ENCODE data around the gene MAMDC2. TPM values are rescaled to one million over a fixed set of nuclear protein-coding genes. Genes with fewer than 3 reads are reported as not detected.

Gene MAMDC2
- total RNA-seq, 6 experiments from 2014 or later: 0.22 to 1.6 (median 0.37) TPM; not detected in 1

- peak overlapping the region; percentile 8 to 97 (median 10) for H3K27ac ChIP-seq
- no peak for TF ChIP-seq CTCF (IDR thresholded peaks at IDR 0.05)
- no peak for TF ChIP-seq POLR2A (IDR thresholded peaks at IDR 0.05)
- 53% methylated on average over 4 of the region's 7 CpGs for WGBS (ENCODE audit: insufficient coverage, low coverage, low lambda C conversion rate, missing lambda C conversion rate)
- no peak for ATAC-seq
- no peaks in the 10 kb centered on the region for H3K9me3 ChIP-seq
- no peak for DNase-seq
- H3K36me3 ChIP-seq: no peaks in the 10 kb centered on the region
- no peaks in the 10 kb centered on the region for H3K27me3 ChIP-seq
- H3K4me3 ChIP-seq: peak overlapping the region in 1 of 3 donors; percentile 70
- intact Hi-C loops (cut with DNase I): no loop called here
- peaks cover 0 to 37% (median 9%) of the 10 kb centered on the region in 4 donors for H3K4me1 ChIP-seq
Observed at GRCh38 chr9:70256123-70256551, 212.5 kb downstream of the MAMDC2 start.

- Histone ChIP-seq H3K36me3 (peaks cover 0 to 3% (median 0%) of the 10 kb centered on the region in 4 donors), H3K4me3 (peak overlapping the region; percentile 70 to 93 (median 79)), H3K27me3 (no peaks in the 10 kb centered on the region), H3K4me1 (peaks cover 0 to 37% (median 9%) of the 10 kb centered on the region in 4 donors), H3K9me3 (no peaks in the 10 kb centered on the region), H3K27ac (peak overlapping the region; percentile 85 to 97 (median 97))
- intact Hi-C loops (cut with DNase I): no loop called here
- DNase-seq (no peak), ATAC-seq (peak; percentile 14 to 42 (median 30))
- TF ChIP-seq CTCF (IDR thresholded peaks at IDR 0.05) (no peak), POLR2A (IDR thresholded peaks at IDR 0.05) (no peak)
- WGBS (ENCODE audit: insufficient coverage, low coverage, low lambda C conversion rate, missing lambda C conversion rate): 24% methylated on average over 3 of the region's 3 CpGs
Observed at GRCh38 chr9:70257502-70257901, 213.9 kb downstream of the MAMDC2 start.

- TF ChIP-seq POLR2A (IDR thresholded peaks at IDR 0.05) (no peak), CTCF (IDR thresholded peaks at IDR 0.05) (no peak)
- ATAC-seq (peak; percentile 71 to 86 (median 76)), DNase-seq (peak; percentile 73 to 88 (median 86))
- Histone ChIP-seq H3K27me3 (no peaks in the 10 kb centered on the region), H3K4me3 (peak overlapping the region; percentile 70 to 93 (median 79)), H3K36me3 (peaks cover 0 to 3% (median 0%) of the 10 kb centered on the region in 4 donors), H3K4me1 (peaks cover 0 to 37% (median 9%) of the 10 kb centered on the region in 4 donors), H3K9me3 (no peaks in the 10 kb centered on the region), H3K27ac (peak overlapping the region; percentile 85 to 97 (median 97))
- 3% methylated on average over 22 of the region's 27 CpGs for WGBS (ENCODE audit: insufficient coverage, low coverage, low lambda C conversion rate, missing lambda C conversion rate)
- intact Hi-C loops (cut with DNase I): no loop called here
Observed at GRCh38 chr9:70257991-70258691, 214.5 kb downstream of the MAMDC2 start.

GRCh38 chr9:70258692-70259511 is 215.3 kb downstream of the MAMDC2 start, which contains the start of gene SMC5:
Gene SMC5, plus strand, starts transcription at chr9:70258978. Its CDS starts 101 bp downstream, at chr9:70259079.
- Histone ChIP-seq H3K36me3 (peaks cover 0 to 3% (median 0%) of the 10 kb centered on the region in 4 donors), H3K27me3 (no peaks in the 10 kb centered on the region), H3K9me3 (no peaks in the 10 kb centered on the region), H3K4me1 (peaks cover 0 to 37% (median 9%) of the 10 kb centered on the region in 4 donors), H3K27ac (peak within 1 kb of the TSS; percentile 85 to 97 (median 97)), H3K4me3 (peak within 1 kb of the TSS; percentile 70 to 93 (median 79))
- DNase-seq: peak; percentile 91 to 94 (median 92)
- TF ChIP-seq POLR2A (IDR thresholded peaks at IDR 0.05) (peak; percentile 95), CTCF (IDR thresholded peaks at IDR 0.05) (no peak)
- ATAC-seq: peak; percentile 89 to 96 (median 90)
- intact Hi-C loops (cut with DNase I): no loop called here
- 0% methylated on average over 30 of the region's 75 CpGs for WGBS (ENCODE audit: insufficient coverage, low coverage, low lambda C conversion rate, missing lambda C conversion rate)
